NCI-H1092 (cell line): ENCODE data around the gene BTNL3.
"Not testable (repeated sequence)": the region's sequence is repeated elsewhere in the genome, so short reads cannot be mapped to it uniquely, and the experiment has no call there.

Experiments
- DNase-seq: peaks from one replicate; lab custom pipeline; 2025; lab: John Stamatoyannopoulos, UW

BTNL3 gene

DNA sequence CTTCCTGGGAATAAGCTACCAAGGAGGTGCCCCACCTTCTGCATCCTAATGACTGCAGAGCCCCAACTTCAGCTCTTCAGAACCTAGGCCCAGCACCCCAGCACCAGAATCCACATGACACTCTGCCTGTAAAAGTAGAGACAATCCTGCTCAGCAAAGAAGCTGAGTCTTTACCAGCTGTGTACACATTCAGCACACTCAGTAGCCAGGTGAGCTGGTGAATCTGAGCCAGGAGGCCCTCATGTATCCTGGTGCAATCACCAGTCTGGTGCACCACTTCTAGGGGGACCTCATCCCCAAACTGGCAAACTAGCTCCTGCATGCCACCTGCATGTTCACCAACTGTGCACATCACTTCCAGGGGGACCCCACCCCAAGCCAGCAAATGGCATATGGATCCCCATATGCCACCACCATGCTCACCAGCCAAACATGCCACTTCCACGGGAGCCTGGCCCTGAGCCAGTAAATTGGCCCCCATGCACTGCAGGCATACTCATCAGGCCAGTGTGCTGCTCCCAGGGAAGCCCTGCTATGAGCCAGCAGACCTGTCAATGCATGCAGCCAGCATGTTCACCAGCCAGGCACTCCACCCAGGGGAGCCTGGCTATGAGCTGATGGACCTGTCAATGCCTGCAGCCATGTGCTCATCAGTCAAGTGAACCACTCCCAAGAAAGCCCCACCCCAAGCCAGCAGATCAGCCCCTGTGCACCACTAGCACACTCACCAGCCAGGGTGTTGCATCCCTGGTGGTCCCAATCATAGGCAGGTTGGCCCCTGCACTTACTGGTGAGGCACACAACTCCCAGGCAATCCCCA lies 35.8 kb downstream of the BTNL3 start:
- no peak for DNase-seq

DNA sequence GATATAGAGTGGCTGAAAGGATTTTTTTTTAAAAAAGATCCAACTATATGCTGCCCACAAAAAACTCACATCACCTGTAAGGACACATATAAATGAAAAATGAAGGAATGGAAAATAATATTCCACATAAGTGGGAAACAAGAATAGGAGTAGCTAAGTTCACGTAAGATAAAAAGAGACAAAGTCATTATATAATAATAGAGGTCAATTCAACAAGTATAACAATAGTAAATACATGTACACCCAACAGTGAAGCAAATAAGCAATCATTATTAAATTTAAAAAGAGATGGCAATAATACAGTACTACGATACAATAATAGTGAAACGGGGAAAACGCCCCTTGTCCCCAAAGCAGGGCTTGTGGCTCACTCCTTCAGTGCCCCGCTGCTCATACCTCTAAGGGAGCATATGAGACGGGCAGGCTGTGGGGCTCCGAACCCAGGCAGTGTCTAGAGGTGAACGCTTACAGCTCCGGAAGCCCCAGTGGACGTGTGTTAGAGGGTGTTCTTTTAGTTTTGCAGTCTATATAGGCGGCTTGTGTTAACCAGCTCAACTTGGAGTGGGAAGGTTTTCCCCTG lies 38.9 kb downstream of the BTNL3 start:
- no peak for DNase-seq

DNA sequence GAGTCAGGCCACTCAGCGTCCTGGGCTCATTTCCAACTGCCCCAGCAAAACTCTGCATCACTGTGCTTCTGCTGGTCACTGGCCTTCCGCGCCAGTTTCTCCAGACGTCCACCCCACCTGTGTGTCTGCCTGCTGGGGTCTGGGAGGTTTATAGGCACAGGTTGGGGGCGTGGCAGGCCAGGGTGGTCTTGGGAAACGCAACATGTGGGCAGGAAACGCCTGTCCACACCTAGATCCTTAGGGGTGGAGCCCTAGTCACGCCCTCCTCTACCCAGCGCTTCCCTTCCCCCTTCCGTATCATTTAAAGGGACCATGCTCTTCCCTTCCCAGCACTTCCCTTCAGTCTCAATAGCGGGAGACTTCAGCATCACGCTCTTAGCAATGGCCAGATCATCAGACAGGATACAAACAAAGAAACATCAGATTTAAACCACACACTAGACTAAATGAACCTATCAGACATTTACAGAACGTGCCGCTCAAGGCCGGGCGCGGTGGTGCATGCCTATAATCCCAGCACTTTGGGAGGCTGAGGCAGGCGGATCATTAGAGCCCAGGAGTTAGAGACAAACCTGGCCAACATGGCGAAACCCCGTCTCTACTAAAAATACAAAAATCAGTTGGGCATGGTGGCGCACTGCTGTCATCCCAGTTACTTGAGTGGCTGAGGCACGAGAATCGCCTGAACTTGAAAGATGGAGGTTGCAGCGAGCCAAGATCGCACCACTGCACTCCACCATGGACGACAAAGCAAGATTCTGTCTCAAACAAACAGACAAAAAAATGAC lies 39.6 kb downstream of the BTNL3 start:
- no peak for DNase-seq

DNA sequence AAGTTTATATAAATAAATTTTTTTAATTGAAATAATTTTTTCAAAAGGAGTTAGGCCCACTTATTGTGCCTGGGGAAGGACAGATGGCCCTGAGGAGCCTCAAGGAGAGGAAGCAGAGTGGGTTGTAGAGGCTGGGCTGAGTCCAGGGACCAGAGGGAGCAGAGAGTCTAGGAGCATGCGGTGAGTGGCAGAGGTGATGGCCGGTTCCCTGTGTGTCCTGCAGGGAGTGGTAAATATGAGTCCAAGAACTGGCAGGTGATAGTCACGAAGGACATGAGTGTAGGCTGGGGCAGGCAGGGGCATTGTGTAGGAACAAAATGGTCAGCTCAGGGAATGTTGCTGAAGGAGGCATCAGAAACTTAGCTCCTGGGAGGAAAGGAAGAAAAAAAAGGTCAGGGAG lies 43.1 kb downstream of the BTNL3 start:
- DNase-seq = no peak

DNA sequence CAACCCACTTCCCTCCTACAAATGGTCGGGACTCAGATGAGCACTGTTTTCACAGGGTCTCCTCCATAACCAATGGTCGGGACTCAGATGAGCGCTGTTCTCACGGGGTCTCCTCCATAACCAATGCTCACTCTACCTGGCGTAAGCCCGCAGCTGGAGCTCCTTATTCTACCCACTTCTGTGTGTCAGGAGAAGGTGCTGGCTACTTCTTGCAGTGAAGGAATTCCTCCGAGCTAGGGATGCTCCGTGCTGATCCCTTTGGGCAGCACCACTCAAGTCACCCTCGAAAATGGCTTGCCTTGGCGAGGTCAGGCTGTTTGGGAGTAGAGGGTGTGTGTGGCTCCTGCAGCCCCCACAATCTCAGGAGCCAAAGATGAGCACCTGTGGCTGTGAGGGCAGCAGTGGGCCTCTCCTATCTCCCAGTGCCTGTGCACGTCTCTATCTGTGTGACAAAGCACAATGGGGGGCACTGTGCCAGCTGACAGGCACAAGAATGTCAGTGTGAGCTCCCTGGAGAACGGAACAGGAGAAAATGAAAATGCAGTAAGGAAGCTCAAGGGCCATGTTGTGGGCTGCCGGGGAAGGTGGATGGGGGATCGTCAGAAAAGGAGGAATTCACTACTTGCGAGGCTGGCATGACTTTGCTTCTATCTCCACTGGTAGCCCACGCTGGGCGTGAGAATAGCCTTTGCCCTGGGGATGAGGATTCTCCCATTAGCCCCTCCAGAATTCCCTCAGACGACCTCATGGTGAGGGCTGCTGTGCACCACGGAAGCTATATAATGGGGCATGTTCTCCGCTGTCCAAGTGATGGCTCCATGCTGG lies 47.6 kb downstream of the BTNL3 start:
- DNase-seq = no peak

DNA sequence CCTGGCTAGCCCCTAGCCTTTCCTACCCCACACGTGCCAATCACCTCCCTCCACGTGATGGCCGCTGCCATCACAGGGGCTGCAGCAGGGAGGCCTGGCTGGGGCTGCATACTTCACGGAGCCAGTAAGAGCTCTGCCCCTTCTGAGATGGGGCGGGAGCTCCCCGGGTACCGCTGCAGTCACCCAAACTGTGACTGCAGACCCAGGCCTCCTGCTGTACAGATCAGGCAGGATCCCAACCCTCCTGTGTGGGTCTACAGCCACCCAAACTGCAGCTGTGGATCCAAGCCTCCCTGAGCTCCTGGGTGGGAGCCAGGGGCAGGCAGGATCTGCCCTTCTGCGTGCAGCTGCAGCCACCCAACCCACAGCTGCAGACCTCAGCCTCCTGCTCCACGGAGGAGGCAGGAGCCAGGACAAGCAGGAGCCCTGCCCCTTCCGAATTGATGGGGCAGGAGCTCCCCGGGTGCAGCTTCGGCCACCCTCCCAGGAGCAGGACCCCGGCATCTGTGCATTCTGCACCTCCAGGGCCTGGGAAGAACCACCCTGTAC lies 48.2 kb downstream of the BTNL3 start:
- no peak for DNase-seq

DNA sequence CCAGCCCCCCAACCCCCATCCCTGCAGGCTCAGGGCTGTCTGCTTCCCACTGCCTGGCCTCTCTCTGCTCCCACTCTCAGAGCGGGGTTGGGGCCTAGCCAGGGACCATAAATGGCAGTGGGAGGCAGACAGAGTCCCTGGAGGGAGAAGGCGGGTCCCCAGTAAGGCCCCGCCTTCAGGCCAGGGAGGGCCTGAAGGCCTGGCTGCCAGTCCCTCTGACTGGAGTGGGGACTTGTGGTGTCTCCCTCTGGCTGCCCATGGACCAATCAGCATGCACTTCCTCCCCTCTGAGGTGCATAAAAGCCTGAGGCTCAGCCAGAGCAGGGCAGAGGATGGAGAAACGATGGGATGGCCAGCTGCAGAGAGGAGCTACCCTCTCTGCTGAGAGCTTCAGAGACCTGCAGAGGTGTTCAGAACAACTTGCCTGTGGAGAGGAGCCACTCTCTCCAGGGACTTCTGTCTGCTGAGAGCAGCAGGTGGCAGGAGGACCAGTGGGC lies 48.8 kb downstream of the BTNL3 start:
- no peak for DNase-seq

DNA sequence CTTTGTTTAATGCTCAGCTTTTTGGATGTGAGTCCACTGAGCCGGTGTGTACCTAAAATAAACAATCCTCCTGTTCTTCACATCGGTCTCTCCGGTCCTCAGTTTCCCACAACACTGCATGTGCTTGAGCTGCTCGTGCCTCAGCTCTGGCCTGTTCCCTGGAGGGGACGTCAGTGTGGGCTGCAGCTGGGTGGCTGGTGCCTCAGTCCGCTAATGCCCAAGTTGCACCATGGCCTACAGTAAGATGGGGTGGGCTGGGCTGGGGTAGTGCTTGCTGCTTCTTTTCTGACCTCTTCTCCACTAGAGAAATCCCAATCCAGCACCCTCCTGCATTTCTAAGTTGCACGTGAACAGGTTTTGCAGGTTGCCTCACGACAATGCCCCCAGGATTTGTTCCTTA lies 50.8 kb downstream of the BTNL3 start:
- no peak for DNase-seq

DNA sequence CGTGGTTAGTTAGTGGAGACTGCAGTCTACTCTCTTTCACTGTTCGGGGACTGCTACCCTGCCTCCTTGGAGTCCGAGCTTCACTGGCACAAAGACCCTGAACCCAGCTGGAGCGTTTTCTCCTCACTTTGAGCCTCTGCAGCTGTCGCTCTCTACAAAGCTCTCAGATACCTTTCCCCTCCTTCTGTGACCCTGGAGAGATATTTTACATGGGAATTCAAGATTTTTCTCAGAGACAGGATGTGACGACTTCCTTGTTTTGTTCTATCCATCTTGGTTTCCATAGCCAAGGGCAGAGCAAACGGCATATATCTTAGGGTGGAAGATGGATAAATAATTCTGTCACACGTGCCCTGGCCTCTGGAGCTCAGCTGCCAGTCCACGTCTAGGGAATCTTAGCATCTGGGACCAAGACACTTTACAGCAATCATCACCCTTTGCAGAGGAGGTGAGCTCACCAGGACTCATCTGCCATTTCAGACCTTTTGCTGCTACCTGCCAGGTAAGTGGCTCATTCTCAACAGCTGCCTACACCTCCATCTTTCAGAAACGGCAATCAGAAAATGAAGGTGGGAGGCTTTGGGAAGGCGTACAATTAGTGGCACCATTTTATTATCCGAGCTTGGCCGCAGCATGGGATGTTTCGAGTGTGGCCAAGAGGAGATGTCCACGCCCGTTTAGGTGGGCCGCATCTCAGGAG lies 51.4 kb downstream of the BTNL3 start, which contains the start of gene BTNL9:
Gene BTNL9, plus strand, starts transcription at position 336 of the 700 bp plus-strand sequence. CDS start 5,224 bp downstream, outside the sequence.
- DNase-seq = no peak

DNA sequence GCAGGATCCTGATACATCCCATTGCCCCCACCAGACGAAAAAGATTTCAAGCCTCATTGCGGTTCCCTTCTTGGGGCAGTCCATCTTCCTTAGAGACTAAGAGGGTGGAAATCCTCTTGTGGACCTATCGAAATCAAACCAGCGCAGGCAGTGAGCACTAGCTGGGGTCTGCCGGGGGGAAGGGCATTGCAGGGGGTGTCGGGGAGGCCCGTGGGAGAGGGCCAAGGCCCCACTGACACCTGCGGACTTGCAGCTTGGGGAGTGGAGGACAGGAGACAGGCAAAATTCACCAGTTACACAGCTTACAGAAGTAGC lies 51.9 kb downstream of the BTNL3 start:
- DNase-seq = no peak

DNA sequence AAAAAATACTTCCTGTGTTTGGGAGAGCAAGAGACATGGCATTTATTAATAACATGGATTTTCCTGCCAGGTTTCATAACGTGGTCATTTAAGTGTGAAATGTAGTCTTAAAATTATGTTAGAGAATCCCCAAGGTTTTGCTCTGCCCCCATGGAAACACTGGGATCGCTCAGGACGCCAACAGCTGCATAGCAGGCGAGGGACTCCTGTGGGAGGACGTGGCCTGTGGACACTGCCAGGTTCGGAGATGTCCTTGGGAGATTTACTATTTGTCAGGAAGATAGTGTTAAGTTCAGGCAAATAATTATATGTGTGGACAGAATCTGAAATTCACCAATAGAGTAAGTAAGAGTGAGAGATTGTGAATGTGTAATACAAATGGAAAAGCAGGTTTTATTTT lies 52.4 kb downstream of the BTNL3 start:
- DNase-seq = no peak

DNA sequence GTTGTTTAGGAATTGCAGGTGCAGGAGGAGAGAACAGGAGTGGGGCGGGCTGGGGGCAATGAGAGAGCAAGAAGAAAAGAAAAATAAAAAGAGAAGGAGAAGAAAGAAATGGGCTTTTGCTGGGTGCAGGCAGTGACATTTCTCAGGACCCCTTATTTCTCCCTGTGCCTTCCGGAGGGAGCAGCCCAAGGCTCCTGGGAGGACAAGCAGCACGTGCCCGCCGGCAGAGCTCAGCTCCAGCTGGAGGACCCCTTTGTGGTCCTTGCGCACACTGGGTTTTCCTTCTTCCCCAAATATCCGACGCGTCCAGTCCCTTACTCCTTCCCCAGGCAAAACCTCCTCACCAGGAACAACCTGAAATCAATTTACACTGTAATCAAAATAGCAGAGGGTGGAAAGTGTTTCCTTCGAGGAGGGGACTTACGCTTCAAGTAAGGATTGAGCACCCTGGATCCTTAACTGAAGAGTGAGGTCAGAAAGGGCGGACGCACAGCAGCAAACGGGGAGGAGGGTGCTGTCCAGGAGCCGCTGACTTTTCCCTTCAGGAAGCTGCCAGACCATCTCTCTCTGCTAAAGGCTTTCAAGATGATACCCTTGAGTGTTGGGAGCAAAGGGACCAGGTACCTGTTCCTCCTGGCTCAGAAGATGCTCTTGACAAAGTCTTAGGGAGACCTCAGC lies 53.5 kb downstream of the BTNL3 start:
- no peak for DNase-seq

DNA sequence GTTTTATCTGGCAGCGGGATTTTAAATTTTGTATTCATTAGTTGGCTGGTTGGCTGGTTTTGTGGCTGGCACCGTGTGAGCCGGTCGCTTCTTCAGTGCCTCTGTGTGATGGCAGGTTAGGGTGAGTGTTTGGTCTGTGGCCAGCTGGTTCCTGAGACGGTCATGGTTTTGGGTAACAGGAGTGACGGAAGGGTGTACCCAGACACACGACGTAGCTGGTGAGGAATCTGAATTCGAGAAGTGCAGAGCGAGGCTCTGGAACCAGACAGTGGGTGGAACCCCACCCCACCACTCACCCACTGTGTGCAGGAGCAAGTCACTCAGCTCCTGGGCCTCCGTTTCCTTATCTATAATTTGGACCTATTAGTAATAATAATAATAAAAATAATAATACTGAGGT lies 54.1 kb downstream of the BTNL3 start:
- no peak for DNase-seq

DNA sequence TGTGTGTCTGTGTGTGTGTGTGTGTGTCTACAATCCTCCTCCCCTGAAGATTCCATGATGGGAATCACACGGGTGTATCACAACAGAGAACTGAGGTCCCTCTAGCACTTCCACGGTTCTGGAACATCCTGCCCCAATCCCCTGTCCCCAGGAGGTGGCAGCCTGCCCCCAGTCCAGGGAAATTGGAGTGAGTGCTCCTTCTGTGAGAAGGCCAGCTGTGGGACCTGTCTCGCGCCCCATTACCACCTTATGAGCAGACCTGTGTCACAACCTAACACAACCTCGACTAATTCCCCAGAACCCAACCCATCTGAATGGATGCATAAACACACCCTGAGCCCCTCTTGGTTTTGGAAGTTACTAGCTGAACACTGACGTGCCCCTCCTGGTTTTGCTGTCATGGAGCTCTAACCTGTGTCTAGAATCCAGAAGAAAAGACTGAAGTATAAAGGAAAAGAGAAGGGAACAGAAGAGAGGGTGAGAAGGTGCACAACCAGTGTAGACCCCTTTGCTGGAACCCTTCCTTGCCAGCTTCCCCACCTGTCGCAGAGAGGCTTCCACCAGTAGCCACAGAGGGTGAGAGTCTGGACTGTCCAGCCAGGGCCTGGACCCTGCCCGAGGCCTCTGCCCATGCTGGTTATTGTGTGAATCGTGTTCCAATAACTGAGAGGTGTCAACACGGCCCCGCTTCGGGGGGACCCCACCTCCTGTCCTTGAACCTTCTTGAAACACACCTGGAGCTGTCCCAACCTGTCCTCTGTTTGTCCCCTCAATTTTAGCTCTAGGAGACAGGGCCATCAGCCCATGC lies 54.8 kb downstream of the BTNL3 start:
- DNase-seq = no peak

DNA sequence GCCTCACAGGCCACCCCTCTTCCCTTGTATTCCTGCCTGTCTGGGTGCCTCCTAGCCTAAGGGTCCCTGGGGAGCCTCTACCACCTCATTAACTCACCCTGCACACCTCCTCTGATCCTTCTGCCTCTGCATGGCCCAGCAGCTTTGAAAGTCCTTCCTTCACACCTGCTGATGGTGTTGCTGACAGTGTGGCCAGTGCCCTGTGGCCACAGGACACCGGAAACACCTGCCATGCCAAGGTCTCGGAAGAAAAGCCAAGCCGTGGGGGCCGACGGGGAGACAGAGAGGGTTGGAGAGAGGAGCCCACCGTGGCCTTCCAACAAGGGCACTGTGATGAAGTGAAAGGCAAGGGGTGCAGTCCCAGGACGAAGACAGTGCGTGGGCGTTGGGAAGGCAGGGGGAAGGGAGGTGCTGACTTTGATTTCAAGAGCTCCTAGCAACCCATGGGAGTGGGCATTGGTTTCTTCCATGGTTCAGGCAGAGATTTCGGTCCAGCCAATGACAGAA lies 55.5 kb downstream of the BTNL3 start:
- DNase-seq = no peak

DNA sequence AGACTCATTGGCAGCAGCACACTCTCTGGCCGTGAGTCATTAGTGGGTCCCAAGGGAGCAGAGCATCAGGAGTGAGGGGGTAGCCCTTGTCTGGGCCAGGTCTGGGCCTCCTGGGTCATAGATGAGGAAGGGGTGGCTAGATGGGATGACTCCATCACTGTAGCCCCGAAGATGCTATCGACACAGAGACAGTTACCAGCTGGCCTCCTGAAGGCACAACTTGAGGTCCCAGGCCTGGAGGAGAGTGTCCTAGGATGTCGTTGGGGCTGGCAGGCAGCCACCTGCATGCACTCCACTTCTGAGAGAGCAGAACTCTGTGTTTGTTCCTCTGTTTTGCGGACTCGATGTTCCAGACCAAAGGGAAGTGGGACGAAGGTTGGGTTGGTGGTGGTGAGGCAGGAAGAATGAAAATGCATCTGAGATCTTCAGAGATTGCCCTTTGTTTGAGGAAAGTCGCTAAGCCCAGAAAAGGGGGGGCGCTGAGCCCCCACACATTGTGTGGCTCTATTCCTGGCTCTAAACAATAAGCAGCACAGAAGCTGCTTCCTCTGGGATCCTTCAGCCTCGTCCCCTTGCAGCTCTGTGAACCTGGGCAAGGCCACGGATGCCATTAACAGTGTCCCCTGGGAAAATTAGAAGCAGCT lies 56.1 kb downstream of the BTNL3 start:
- no peak for DNase-seq

DNA sequence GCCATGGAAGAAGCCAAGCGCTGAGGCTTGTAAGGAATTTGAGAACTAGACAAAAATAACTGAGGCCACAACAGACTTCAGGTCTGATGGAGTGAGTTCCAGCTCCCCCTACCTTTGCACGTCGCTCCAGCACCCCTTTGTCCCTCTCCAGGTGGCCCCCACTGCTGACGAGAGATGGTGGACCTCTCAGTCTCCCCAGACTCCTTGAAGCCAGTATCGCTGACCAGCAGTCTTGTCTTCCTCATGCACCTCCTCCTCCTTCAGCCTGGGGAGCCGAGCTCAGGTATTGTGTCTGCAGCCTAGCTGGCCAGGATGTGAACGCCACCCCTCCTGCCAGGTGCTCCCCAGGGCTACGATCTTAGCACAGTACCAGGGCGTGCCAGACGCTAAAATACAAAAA lies 56.7 kb downstream of the BTNL3 start:
- DNase-seq = no peak

DNA sequence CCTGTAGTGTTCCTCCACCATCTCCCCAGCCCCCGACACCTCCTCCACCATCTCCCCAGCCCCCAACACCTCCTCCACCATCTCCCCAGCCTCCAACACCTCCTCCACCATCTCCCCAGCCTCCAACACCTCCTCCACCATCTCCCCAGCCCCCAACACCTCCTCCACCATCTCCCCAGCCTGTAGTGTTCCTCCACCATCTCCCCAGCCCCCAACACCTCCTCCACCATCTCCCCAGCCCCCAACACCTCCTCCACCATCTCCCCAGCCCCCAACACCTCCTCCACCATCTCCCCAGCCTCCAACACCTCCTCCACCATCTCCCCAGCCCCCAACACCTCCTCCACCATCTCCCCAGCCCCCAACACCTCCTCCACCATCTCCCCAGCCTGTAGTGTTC lies 57.2 kb downstream of the BTNL3 start:
- not testable (repeated sequence) for DNase-seq

DNA sequence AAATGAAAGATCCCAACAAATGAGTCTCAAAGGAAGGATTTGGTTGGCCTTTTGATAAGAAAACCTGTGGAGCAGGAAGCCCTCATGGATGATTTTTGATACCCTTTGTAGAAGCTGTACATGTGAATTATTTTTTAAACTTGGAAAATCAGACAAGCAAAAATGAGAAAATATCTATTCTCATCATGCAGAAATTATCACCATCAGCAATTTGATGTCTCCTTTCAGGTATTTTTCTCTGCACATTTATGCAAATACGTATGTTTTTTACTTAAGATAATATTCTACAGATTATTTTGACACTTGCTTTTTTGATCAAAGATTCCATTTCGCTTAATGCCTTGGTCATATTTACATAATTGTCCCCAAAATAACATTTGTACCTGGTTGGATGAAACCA lies 58.6 kb downstream of the BTNL3 start:
- DNase-seq = no peak
